HEK293 (cell line): ENCODE results near the gene ARHGAP15.

Experiments
- CTCF ChIP-seq: fragments of 450-650 bp; formaldehyde crosslinking; IDR thresholded peaks from 2 replicates; pipeline ENCODE4 v1.5.1; 2016; ENCODE audit warnings: missing biosample characterization, missing genetic modification characterization
- OSR2 ChIP-seq: fragments of 450-650 bp; formaldehyde crosslinking; IDR thresholded peaks from 2 replicates; pipeline ENCODE4 v1.5.1; 2016; ENCODE audit warnings: missing biosample characterization, missing genetic modification characterization
- ZNF350 ChIP-seq: fragments of 450-650 bp; formaldehyde crosslinking; IDR thresholded peaks from 2 replicates; pipeline ENCODE4 v1.5.0; 2017; ENCODE audit warnings: missing biosample characterization, mild to moderate bottlenecking, missing genetic modification characterization
- ZNF423 ChIP-seq: fragments of 450-650 bp; formaldehyde crosslinking; IDR thresholded peaks from 2 replicates; pipeline ENCODE4 v1.5.1; 2016; ENCODE audit warnings: missing biosample characterization, missing genetic modification characterization
- ZNF621 ChIP-seq: fragments of 450-650 bp; formaldehyde crosslinking; IDR thresholded peaks from 2 replicates; pipeline ENCODE4 v1.5.1; 2017; ENCODE audit warnings: missing biosample characterization, missing genetic modification characterization

- TF ChIP-seq ZNF621 (no peak), ZNF423 (tag by site-specific recombination) (no peak), CTCF (no peak), ZNF350 (tag by site-specific recombination) (no peak), OSR2 (tag by site-specific recombination) (no peak)
Measured at GRCh38 chr2:143123911-143124310, 5.3 kb upstream of the ARHGAP15 start.
